K562 (cell line): Measurements from ENCODE around the gene TMEM154. TPM values are rescaled to one million over a fixed set of nuclear protein-coding genes. Genes with fewer than 3 reads are reported as not detected.

Source experiments
- ARID1B ChIP-seq: fragments of 450-650 bp; IDR thresholded peaks from 2 replicates; pipeline ENCODE4 v1.6.1; 2016; ENCODE audit warnings: antibody characterized with exemption, mild to moderate bottlenecking, inconsistent platforms
- C11orf30 ChIP-seq: fragments of 450-650 bp; IDR thresholded peaks from 2 replicates; pipeline ENCODE4 v1.6.1; 2016; ENCODE audit warnings: low read depth, mild to moderate bottlenecking
- CBX3 ChIP-seq, 2 experiments: IDR thresholded peaks; 1 replicate in 1 of 2; 2 replicates in 1 of 2; pipeline ENCODE4 v1.6.1; 2012; ENCODE audit warnings: inconsistent platforms in 2 of 2, low read length in 2 of 2, borderline replicate concordance in 1 of 2, control low read depth in 1 of 2
- CHCHD3 ChIP-seq: fragments of 250-450 bp; sonication (Bioruptor Pico); IDR thresholded peaks from 2 replicates; pipeline ENCODE4 v2.1.2; 2022; ENCODE audit warnings: mild to moderate bottlenecking
- DIDO1 ChIP-seq: fragments of 450-650 bp; IDR thresholded peaks from 2 replicates; pipeline ENCODE4 v1.6.1; 2016; ENCODE audit warnings: low read depth, missing biosample characterization, missing genetic modification characterization
- MAFG ChIP-seq: fragments of 450-650 bp; conservative IDR thresholded peaks from 2 replicates; pipeline ENCODE4 v1.6.1; 2016; ENCODE audit warnings: missing genetic modification characterization, missing compliant biosample characterization
- MXI1 ChIP-seq: IDR thresholded peaks from 2 replicates; pipeline ENCODE4 v1.6.1; 2011; ENCODE audit warnings: low read depth, mild to moderate bottlenecking, improper control_type of control experiment, low read length
- NFYB ChIP-seq: IDR thresholded peaks from 2 replicates; pipeline ENCODE4 v1.6.1; 2011; ENCODE audit warnings: mild to moderate bottlenecking, moderate library complexity; ENCODE audit not compliant: insufficient read length; ENCODE audit errors: extremely low read depth
- SMARCA4 ChIP-seq: fragments of 450-650 bp; IDR thresholded peaks from 2 replicates; pipeline ENCODE4 v1.6.1; 2016
- SPI1 ChIP-seq: IDR thresholded peaks from 2 replicates; pipeline ENCODE4 v1.6.1; 2011; ENCODE audit warnings: low read depth, low read length, control low read depth, borderline replicate concordance
- ZFP36 ChIP-seq: fragments of 150-350 bp; IDR thresholded peaks from 2 replicates; pipeline ENCODE4 v1.6.1; 2018; ENCODE audit warnings: low read length, low read depth; ENCODE audit not compliant: partially characterized antibody
- ZNF224 ChIP-seq: sonication (generic); formaldehyde crosslinking; IDR thresholded peaks from 2 replicates; pipeline ENCODE4 v1.8.0; 2022; ENCODE audit warnings: mild to moderate bottlenecking, missing genetic modification reagents
- ZNF316 ChIP-seq: fragments of 450-650 bp; IDR thresholded peaks from 2 replicates; pipeline ENCODE4 v1.6.1; 2016
- ZNF507 ChIP-seq: conservative IDR thresholded peaks from 2 replicates; pipeline ENCODE4 v1.6.1; 2017; ENCODE audit warnings: missing genetic modification characterization, missing compliant biosample characterization
- ZNF785 ChIP-seq: fragments of 250-450 bp; sonication (Bioruptor Pico); IDR thresholded peaks from 2 replicates; pipeline ENCODE4 v1.4.0; 2020; ENCODE audit warnings: mild to moderate bottlenecking
- polyA plus RNA-seq, 8 experiments: library from polyadenylated mRNA; depleted of rRNA in 4 of 8; stranded (reverse) in 5 of 8; unstranded in 3 of 8; fragments of >200 nt; fragmentation: Nextera tagmentation in 2 of 8; fragmentation: Illumina TruSeq in 1 of 8; extraction: Ambion mirVana in 2 of 8; extraction: Trizol in 1 of 8; gene quantifications; 2 replicates each; pipeline versions ENCODE4 v1.2.1 to v1.2.3, GENCODE V29; 2011 to 2014; ENCODE audit warnings: inconsistent platforms in 1 of 8, missing spikeins in 1 of 8
- total RNA-seq, 7 experiments: library from RNA; depleted of rRNA in 6 of 7; stranded (reverse); fragments of >200 nt in 6 of 7; fragmentation: Illumina TruSeq in 2 of 7; extraction: Trizol in 2 of 7; gene quantifications; 2 replicates each; pipeline versions ENCODE4 v1.2.1 to v1.2.3, GENCODE V29; 2011 to 2021; ENCODE audit warnings: low replicate concordance in 1 of 7
- TF ChIP-seq, protein P1 (sequence below), 2 experiments: fragments of 450-650 bp in 1 of 2; IDR thresholded peaks; 2 replicates each; pipeline ENCODE4 v1.6.1; 2011 to 2017; ENCODE audit warnings: low read depth in 2 of 2, antibody characterized with exemption in 1 of 2, borderline replicate concordance in 1 of 2, low read length in 1 of 2, mild to moderate bottlenecking in 1 of 2, mixed read lengths in 1 of 2; ENCODE audit not compliant: control insufficient read depth in 1 of 2
- TF ChIP-seq, protein P2 (sequence below), 2 experiments: fragments of 150-350 bp in 1 of 2; IDR thresholded peaks; 2 replicates each; pipeline ENCODE4 v1.6.1; 2012 to 2016; ENCODE audit warnings: low read depth in 2 of 2, low read length in 2 of 2, mild to moderate bottlenecking in 1 of 2, moderate library complexity in 1 of 2
- TF ChIP-seq, protein P3 (sequence below): fragments of 250-450 bp; sonication (Bioruptor Pico); IDR thresholded peaks from 2 replicates; pipeline ENCODE4 v1.8.0; 2021; ENCODE audit warnings: moderate library complexity, mild to moderate bottlenecking, inconsistent platforms
- TF ChIP-seq, protein P4 (sequence below): IDR thresholded peaks from 2 replicates; pipeline ENCODE4 v1.6.1; 2011; ENCODE audit not compliant: insufficient read length; ENCODE audit errors: extremely low read depth

The TMEM154 gene
- total and polyA plus RNA-seq, 9 of the 15 experiments (the other 6 are each of a cell fraction or from before 2014, with no cell fraction given): 0.13 to 1.8 (median 0.58) TPM

DNA sequence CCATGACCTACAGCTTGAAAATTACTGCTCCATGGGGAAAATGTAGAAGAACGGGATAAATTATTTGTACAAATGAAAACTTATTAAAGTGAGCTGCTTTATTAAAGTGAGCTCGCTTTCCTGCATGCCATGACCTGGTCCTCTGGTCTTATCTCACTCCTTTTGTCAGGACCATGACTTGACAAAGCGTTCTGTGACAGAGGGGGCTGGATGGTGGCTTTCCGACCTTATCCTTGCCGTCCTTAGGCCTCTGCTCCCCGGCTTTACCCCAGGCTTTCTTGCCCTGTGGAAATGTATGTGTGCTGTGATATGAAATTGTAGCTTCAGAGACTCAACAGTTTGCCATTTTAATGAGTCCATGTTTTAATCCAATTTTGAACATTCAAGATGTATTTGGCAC is 99.9 kb downstream of the TMEM154 start (continued):
- TF ChIP-seq ZNF507 (tag): no peak
- peak; percentile 65 for TF ChIP-seq C11orf30
- TF ChIP-seq SPI1: no peak
- TF ChIP-seq ARID1B: peak; percentile 56
- TF ChIP-seq, protein P1, sequence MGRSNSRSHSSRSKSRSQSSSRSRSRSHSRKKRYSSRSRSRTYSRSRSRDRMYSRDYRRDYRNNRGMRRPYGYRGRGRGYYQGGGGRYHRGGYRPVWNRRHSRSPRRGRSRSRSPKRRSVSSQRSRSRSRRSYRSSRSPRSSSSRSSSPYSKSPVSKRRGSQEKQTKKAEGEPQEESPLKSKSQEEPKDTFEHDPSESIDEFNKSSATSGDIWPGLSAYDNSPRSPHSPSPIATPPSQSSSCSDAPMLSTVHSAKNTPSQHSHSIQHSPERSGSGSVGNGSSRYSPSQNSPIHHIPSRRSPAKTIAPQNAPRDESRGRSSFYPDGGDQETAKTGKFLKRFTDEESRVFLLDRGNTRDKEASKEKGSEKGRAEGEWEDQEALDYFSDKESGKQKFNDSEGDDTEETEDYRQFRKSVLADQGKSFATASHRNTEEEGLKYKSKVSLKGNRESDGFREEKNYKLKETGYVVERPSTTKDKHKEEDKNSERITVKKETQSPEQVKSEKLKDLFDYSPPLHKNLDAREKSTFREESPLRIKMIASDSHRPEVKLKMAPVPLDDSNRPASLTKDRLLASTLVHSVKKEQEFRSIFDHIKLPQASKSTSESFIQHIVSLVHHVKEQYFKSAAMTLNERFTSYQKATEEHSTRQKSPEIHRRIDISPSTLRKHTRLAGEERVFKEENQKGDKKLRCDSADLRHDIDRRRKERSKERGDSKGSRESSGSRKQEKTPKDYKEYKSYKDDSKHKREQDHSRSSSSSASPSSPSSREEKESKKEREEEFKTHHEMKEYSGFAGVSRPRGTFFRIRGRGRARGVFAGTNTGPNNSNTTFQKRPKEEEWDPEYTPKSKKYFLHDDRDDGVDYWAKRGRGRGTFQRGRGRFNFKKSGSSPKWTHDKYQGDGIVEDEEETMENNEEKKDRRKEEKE (IDR thresholded peaks at IDR 0.05; ENCODE audit: borderline replicate concordance in 1 of 2, control insufficient read depth in 1 of 2, low read depth in 2 of 2, low read length in 1 of 2): no peak
- TF ChIP-seq, protein P2, sequence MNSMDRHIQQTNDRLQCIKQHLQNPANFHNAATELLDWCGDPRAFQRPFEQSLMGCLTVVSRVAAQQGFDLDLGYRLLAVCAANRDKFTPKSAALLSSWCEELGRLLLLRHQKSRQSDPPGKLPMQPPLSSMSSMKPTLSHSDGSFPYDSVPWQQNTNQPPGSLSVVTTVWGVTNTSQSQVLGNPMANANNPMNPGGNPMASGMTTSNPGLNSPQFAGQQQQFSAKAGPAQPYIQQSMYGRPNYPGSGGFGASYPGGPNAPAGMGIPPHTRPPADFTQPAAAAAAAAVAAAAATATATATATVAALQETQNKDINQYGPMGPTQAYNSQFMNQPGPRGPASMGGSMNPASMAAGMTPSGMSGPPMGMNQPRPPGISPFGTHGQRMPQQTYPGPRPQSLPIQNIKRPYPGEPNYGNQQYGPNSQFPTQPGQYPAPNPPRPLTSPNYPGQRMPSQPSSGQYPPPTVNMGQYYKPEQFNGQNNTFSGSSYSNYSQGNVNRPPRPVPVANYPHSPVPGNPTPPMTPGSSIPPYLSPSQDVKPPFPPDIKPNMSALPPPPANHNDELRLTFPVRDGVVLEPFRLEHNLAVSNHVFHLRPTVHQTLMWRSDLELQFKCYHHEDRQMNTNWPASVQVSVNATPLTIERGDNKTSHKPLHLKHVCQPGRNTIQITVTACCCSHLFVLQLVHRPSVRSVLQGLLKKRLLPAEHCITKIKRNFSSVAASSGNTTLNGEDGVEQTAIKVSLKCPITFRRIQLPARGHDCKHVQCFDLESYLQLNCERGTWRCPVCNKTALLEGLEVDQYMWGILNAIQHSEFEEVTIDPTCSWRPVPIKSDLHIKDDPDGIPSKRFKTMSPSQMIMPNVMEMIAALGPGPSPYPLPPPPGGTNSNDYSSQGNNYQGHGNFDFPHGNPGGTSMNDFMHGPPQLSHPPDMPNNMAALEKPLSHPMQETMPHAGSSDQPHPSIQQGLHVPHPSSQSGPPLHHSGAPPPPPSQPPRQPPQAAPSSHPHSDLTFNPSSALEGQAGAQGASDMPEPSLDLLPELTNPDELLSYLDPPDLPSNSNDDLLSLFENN (IDR thresholded peaks at IDR 0.05; ENCODE audit: low read depth in 2 of 2, low read length in 2 of 2): no peak
- no peak for TF ChIP-seq DIDO1 (tag)
- no peak for TF ChIP-seq NFYB
- TF ChIP-seq, protein P3, sequence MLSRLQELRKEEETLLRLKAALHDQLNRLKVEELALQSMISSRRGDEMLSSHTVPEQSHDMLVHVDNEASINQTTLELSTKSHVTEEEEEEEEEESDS (CRISPR knock-in tag): no peak
- TF ChIP-seq CHCHD3 (CRISPR knock-in tag): no peak
- TF ChIP-seq, protein P4, sequence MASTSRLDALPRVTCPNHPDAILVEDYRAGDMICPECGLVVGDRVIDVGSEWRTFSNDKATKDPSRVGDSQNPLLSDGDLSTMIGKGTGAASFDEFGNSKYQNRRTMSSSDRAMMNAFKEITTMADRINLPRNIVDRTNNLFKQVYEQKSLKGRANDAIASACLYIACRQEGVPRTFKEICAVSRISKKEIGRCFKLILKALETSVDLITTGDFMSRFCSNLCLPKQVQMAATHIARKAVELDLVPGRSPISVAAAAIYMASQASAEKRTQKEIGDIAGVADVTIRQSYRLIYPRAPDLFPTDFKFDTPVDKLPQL: no peak
- no peak for TF ChIP-seq ZNF224 (CRISPR knock-in tag)
- peak; percentile 61 for TF ChIP-seq MAFG
- TF ChIP-seq CBX3 (IDR thresholded peaks at IDR 0.05; ENCODE audit: borderline replicate concordance in 1 of 2, low read length in 2 of 2): no peak
- TF ChIP-seq ZNF785 (CRISPR knock-in tag): no peak
- no peak for TF ChIP-seq MXI1
- TF ChIP-seq ZNF316: 0 out of 2 replicates have a peak, but pooled peaks have one; percentile 52
- TF ChIP-seq SMARCA4: peak; percentile 61; the same call in 1 of the 2 replicates
- no peak for TF ChIP-seq ZFP36
